ENCODE measurements around the gene PARPBP. TPM values are rescaled to one million over a fixed set of nuclear protein-coding genes. Genes with fewer than 3 reads are reported as not detected.
A peak's percentile ranks its signal among the peaks of the same experiment; 100 is the strongest.

Gene PARPBP
- total and polyA plus RNA-seq, 2 experiments from 2014 or later, result 37.3 to 44.8 TPM

DNA sequence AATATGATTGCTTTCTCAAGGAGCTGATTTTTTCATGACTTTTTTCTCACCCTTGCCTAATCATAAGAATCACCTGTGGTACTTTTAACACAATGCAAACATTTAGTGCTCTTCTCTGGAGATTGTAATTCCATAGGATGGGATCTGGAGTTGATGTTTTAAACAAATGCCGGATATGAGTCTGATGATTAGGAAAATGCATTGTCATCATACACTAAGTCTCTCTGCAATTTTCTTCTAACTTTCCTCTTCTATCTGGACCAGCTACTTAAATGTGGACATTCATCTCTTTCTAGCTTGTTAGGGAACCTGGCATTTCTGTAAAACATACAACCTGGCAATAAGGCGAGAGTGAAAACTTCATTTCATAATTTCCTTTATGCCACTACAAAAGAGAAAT, 54.1 kb downstream of the PARPBP start:
- peak overlapping the region; percentile 16; the same call in 1 of the 2 replicates for H3K27ac Mint-ChIP-seq
- no peaks in the 10 kb centered on the region for H3K9me3 Mint-ChIP-seq

More for the DNA sequence above, 54.1 kb downstream of the PARPBP start:
- H3K4me3 Mint-ChIP-seq, result no peak overlapping the region
- Histone ChIP-seq H3K27ac (ENCODE audit: low read depth) (no peak overlapping the region), H3K27me3 (ENCODE audit: insufficient read depth) (no peaks in the 10 kb centered on the region), H3F3A (replicated peaks; ENCODE audit: low read depth) (no peaks in the 10 kb centered on the region), H3K36me3 (ENCODE audit: insufficient read depth) (no peaks in the 10 kb centered on the region), H3K4me1 (ENCODE audit: insufficient read depth) (no peaks in the 10 kb centered on the region), H3K79me2 (replicated peaks; ENCODE audit: insufficient read depth) (no peaks in the 10 kb centered on the region), H2AFZ (no peak overlapping the region), H3K4me3 (no peak overlapping the region), H4K20me1 (replicated peaks; ENCODE audit: insufficient read depth) (no peaks in the 10 kb centered on the region), H3K4me2 (no peak overlapping the region), H3K9me2 (ENCODE audit: insufficient read depth) (no peaks in the 10 kb centered on the region)
- H3K4me1 Mint-ChIP-seq, result no peaks in the 10 kb centered on the region
- H3K36me3 Mint-ChIP-seq (ENCODE audit: low read depth), result no peaks in the 10 kb centered on the region; the same call in 2 of the 3 replicates
- no peak for ATAC-seq
- DNase-seq (ENCODE audit: low spot score), result no peak
- no peak for TF ChIP-seq NANOG (IDR thresholded peaks at IDR 0.05; ENCODE audit: borderline replicate concordance)
- no peak for TF ChIP-seq JUNB (IDR thresholded peaks at IDR 0.05; ENCODE audit: unreplicated experiment)
- TF ChIP-seq EZH2 (IDR thresholded peaks at IDR 0.05; ENCODE audit: low read depth, unreplicated experiment), result no peak
- no peak for TF ChIP-seq CREB1 (CRISPR knock-in tag; IDR thresholded peaks at IDR 0.05; ENCODE audit: low read depth)
- TF ChIP-seq CTCF (conservative IDR thresholded peaks at IDR 0.05; ENCODE audit: low read depth in 2 of 2), result no peak
- TF ChIP-seq STAT1 (IDR thresholded peaks at IDR 0.05; ENCODE audit: unreplicated experiment), result no peak
- TF ChIP-seq EZH2phosphoT487 (IDR thresholded peaks at IDR 0.05; ENCODE audit: unreplicated experiment), result no peak
- TF ChIP-seq, protein P1, sequence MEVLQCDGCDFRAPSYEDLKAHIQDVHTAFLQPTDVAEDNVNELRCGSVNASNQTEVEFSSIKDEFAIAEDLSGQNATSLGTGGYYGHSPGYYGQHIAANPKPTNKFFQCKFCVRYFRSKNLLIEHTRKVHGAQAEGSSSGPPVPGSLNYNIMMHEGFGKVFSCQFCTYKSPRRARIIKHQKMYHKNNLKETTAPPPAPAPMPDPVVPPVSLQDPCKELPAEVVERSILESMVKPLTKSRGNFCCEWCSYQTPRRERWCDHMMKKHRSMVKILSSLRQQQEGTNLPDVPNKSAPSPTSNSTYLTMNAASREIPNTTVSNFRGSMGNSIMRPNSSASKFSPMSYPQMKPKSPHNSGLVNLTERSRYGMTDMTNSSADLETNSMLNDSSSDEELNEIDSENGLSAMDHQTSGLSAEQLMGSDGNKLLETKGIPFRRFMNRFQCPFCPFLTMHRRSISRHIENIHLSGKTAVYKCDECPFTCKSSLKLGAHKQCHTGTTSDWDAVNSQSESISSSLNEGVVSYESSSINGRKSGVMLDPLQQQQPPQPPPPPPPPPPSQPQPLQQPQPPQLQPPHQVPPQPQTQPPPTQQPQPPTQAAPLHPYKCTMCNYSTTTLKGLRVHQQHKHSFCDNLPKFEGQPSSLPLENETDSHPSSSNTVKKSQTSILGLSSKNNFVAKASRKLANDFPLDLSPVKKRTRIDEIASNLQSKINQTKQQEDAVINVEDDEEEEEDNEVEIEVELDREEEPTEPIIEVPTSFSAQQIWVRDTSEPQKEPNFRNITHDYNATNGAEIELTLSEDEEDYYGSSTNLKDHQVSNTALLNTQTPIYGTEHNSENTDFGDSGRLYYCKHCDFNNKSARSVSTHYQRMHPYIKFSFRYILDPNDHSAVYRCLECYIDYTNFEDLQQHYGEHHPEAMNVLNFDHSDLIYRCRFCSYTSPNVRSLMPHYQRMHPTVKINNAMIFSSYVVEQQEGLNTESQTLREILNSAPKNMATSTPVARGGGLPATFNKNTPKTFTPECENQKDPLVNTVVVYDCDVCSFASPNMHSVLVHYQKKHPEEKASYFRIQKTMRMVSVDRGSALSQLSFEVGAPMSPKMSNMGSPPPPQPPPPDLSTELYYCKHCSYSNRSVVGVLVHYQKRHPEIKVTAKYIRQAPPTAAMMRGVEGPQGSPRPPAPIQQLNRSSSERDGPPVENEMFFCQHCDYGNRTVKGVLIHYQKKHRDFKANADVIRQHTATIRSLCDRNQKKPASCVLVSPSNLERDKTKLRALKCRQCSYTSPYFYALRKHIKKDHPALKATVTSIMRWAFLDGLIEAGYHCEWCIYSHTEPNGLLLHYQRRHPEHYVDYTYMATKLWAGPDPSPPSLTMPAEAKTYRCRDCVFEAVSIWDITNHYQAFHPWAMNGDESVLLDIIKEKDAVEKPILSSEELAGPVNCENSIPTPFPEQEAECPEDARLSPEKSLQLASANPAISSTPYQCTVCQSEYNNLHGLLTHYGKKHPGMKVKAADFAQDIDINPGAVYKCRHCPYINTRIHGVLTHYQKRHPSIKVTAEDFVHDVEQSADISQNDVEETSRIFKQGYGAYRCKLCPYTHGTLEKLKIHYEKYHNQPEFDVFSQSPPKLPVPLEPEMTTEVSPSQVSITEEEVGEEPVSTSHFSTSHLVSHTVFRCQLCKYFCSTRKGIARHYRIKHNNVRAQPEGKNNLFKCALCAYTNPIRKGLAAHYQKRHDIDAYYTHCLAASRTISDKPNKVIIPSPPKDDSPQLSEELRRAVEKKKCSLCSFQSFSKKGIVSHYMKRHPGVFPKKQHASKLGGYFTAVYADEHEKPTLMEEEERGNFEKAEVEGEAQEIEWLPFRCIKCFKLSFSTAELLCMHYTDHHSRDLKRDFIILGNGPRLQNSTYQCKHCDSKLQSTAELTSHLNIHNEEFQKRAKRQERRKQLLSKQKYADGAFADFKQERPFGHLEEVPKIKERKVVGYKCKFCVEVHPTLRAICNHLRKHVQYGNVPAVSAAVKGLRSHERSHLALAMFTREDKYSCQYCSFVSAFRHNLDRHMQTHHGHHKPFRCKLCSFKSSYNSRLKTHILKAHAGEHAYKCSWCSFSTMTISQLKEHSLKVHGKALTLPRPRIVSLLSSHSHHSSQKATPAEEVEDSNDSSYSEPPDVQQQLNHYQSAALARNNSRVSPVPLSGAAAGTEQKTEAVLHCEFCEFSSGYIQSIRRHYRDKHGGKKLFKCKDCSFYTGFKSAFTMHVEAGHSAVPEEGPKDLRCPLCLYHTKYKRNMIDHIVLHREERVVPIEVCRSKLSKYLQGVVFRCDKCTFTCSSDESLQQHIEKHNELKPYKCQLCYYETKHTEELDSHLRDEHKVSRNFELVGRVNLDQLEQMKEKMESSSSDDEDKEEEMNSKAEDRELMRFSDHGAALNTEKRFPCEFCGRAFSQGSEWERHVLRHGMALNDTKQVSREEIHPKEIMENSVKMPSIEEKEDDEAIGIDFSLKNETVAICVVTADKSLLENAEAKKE (CRISPR knock-in tag; IDR thresholded peaks at IDR 0.05), result no peak
- TF ChIP-seq ZNF331 (CRISPR knock-in tag; IDR thresholded peaks at IDR 0.05; ENCODE audit: low read depth), result no peak
- TF ChIP-seq, protein P2, sequence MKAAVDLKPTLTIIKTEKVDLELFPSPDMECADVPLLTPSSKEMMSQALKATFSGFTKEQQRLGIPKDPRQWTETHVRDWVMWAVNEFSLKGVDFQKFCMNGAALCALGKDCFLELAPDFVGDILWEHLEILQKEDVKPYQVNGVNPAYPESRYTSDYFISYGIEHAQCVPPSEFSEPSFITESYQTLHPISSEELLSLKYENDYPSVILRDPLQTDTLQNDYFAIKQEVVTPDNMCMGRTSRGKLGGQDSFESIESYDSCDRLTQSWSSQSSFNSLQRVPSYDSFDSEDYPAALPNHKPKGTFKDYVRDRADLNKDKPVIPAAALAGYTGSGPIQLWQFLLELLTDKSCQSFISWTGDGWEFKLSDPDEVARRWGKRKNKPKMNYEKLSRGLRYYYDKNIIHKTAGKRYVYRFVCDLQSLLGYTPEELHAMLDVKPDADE (IDR thresholded peaks at IDR 0.05), result no peak
- no peak for TF ChIP-seq POLR2AphosphoS5 (IDR thresholded peaks at IDR 0.05; ENCODE audit: low read depth)
- no peak for TF ChIP-seq ZNF114 (CRISPR knock-in tag; IDR thresholded peaks at IDR 0.05)
- no peaks in the 10 kb centered on the region for H3K27me3 Mint-ChIP-seq (ENCODE audit: insufficient read depth, low read depth, poor library complexity)

All from GM23338 (cell line).